GM12891 (cell line): ENCODE measurements around the gene METTL21A.

Source experiments
- POLR2A ChIP-seq: IDR thresholded peaks from 2 replicates; pipeline ENCODE4 v1.6.1; 2011; ENCODE audit warnings: low read depth, low read length, control low read depth
- POLR2AphosphoS5 ChIP-seq: IDR thresholded peaks from 2 replicates; pipeline ENCODE4 v1.6.1; 2011; ENCODE audit warnings: low read depth, low read length, control low read depth
- POU2F2 ChIP-seq: IDR thresholded peaks from 2 replicates; pipeline ENCODE4 v1.6.1; 2011; ENCODE audit warnings: low read depth, mild to moderate bottlenecking, control low read depth, low read length, moderate library complexity
- SPI1 ChIP-seq: IDR thresholded peaks from 2 replicates; pipeline ENCODE4 v1.6.1; 2011; ENCODE audit warnings: low read depth, low read length, control low read depth
- TAF1 ChIP-seq: IDR thresholded peaks from 2 replicates; pipeline ENCODE4 v1.6.1; 2011; ENCODE audit warnings: low read depth, low read length, control low read depth

DNA sequence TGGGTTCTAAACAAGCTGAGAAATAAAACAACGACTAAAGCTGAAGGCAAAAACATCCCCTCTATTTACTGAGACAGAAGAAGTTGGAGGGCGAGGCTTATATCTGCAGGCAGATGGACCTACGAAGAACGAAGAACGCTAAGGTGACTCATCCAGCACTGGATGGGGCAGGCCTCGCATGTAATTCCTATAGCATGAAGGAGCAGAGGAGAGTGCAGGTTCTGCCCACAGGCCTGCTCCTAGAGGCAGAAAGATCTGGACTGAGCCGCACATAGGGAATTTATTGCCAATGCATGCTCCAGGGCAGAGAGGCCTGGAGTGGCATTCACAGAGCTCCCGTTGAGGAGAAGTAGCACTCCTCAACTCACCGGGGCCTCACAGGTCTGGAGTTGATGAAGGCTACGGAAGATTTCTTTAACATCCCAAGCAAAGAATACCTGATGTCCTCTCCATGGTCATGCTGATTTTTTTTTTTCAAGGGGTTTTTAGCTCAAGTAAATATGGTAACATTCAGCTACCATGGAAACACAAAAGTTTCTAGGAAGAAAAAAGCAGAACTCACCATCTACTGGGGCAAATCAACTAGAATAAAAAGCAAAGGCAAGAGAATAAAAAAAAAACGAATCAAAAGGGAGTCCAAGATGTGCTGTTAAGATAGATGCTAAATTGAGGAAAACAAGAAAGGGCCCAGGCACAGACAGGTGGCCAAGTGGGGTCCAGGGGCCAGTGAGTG is 10.4 kb upstream of the METTL21A start:
- TF ChIP-seq TAF1 (no peak), POLR2A (no peak), POLR2AphosphoS5 (no peak), SPI1 (no peak), POU2F2 (no peak)
